ENCODE data around the gene EXOG. TPM values are rescaled to one million over a fixed set of nuclear protein-coding genes. Genes with fewer than 3 reads are reported as not detected.

The EXOG gene
- total and polyA plus RNA-seq, 2 donors (not counting 3 experiments of a cell fraction or from before 2014, with no cell fraction given), result 10.8 to 21.9 TPM

DNA sequence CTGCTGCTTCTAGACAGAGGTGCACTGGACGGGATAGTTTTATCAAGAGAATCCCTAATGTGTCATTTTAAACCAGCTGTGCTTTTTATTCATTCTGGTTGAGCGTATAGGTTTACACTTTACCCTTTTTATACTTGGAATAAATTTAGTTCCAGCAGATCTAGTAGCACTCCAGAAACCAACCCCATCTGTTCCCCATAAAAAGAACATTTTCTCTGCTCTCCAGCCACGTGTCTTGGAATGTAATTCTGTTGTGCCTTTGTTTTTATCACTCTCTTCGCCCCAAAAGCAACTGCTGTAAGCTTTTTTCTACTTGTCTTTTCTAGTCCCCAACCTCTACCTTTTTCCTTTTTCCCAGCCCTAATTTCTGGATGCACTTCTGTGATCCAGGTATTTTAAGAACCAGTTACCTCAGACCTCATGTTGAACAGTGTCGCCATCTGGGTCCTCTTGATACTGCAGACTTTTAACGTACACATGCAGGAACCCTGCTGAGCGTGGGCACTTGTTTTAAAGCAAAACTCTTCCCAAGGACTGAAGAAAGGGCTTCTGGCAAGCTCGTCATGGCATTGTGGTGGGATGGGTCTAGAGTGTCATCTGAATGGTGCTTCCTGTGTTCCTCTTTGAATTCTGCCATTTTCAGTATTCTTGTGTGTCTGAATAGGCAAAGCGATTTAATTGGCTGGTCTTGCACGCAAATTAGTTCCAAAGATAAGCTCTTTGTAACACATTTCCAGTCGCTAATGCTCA is 5.7 kb upstream of the EXOG start:
- no TSS peak for BruUV-seq (replicated peaks)
- no peaks in the 10 kb centered on the region for H3K79me2 ChIP-seq (ENCODE audit: control insufficient read depth, insufficient read depth, low read length)
- peaks cover 2% of the 10 kb centered on the region for H3K4me1 ChIP-seq (ENCODE audit: control insufficient read depth, extremely low read depth, insufficient read depth, low read length)
- ChIA-PET CTCF (interaction anchor here (1.2 to 2.0 kb wide), 2 partner anchors 11 to 144 kb away, joined by 4 to 6 read pairs; partner anchors contain the start of gene XYLB), POLR2A (no interaction called here)
- no peaks in the 10 kb centered on the region for H3K27me3 ChIP-seq (ENCODE audit: control insufficient read depth in 2 of 2, insufficient read depth in 2 of 2, low read length in 2 of 2)
- H4K20me1 ChIP-seq (replicated peaks; ENCODE audit: control insufficient read depth, extremely low read depth, insufficient read depth, low read length), result no peaks in the 10 kb centered on the region
- H2AFZ ChIP-seq (ENCODE audit: low read depth, low read length), result no peak overlapping the region
- intact Hi-C loops (cut with micrococcal nuclease) (no loop called here), dilution Hi-C loops (cut with MboI; ENCODE audit: extremely low pct_ligation_motif_present, low sequenced_read_pairs) (no loop called here)
- H3K36me3 ChIP-seq (ENCODE audit: control insufficient read depth in 2 of 2, extremely low read depth in 1 of 2, insufficient read depth in 2 of 2, low read length in 2 of 2), result no peaks in the 10 kb centered on the region
- no peak overlapping the region for H3K27ac ChIP-seq (ENCODE audit: insufficient read depth, low read depth, low read length)
- H3K4me3 ChIP-seq (replicated peaks in 1 of 3; ENCODE audit: insufficient read depth in 1 of 3, low read depth in 1 of 3, low read length in 3 of 3), result no peak overlapping the region
- no peak for DNase-seq (ENCODE audit: low read depth, low spot score)
- no peak overlapping the region for H3K9ac ChIP-seq (replicated peaks; ENCODE audit: extremely low read depth, insufficient read depth, low read length)
- TF ChIP-seq, protein P1, sequence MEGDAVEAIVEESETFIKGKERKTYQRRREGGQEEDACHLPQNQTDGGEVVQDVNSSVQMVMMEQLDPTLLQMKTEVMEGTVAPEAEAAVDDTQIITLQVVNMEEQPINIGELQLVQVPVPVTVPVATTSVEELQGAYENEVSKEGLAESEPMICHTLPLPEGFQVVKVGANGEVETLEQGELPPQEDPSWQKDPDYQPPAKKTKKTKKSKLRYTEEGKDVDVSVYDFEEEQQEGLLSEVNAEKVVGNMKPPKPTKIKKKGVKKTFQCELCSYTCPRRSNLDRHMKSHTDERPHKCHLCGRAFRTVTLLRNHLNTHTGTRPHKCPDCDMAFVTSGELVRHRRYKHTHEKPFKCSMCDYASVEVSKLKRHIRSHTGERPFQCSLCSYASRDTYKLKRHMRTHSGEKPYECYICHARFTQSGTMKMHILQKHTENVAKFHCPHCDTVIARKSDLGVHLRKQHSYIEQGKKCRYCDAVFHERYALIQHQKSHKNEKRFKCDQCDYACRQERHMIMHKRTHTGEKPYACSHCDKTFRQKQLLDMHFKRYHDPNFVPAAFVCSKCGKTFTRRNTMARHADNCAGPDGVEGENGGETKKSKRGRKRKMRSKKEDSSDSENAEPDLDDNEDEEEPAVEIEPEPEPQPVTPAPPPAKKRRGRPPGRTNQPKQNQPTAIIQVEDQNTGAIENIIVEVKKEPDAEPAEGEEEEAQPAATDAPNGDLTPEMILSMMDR (IDR thresholded peaks at IDR 0.05; ENCODE audit: extremely low read depth in 1 of 2, insufficient read depth in 1 of 2, low read depth in 1 of 2, low read length in 2 of 2), result no peak
- no peak for TF ChIP-seq FOS (IDR thresholded peaks at IDR 0.05; ENCODE audit: borderline replicate concordance, insufficient read depth, low read length)
- no peak for TF ChIP-seq JUN (IDR thresholded peaks at IDR 0.05; ENCODE audit: borderline replicate concordance, insufficient read depth, insufficient read length, low read depth)
- no peak for TF ChIP-seq MYC (IDR thresholded peaks at IDR 0.05; ENCODE audit: low read depth, low read length)
- no peak for TF ChIP-seq POLR2AphosphoS5 (IDR thresholded peaks at IDR 0.05; ENCODE audit: insufficient read depth, low read depth, low read length)
- TF ChIP-seq EZH2 (IDR thresholded peaks at IDR 0.05; ENCODE audit: borderline replicate concordance, low read depth, low read length, severe bottlenecking), result no peak
- TF ChIP-seq POLR2A (IDR thresholded peaks at IDR 0.05; ENCODE audit: low read depth, low read length), result no peak
- TF ChIP-seq, protein P2, sequence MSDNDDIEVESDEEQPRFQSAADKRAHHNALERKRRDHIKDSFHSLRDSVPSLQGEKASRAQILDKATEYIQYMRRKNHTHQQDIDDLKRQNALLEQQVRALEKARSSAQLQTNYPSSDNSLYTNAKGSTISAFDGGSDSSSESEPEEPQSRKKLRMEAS (IDR thresholded peaks at IDR 0.05; ENCODE audit: insufficient read depth, insufficient read length), result no peak
- no peaks in the 10 kb centered on the region for H3K9me1 ChIP-seq (replicated peaks; ENCODE audit: control insufficient read depth, extremely low read depth, insufficient read depth, low read length)
- H3K9me3 ChIP-seq (replicated peaks; ENCODE audit: control insufficient read depth, insufficient read depth, low read length), result no peaks in the 10 kb centered on the region
- no peak for FAIRE-seq
- no peak overlapping the region for H3K4me2 ChIP-seq (ENCODE audit: insufficient read depth, low read length)
